ENCODE data around the gene IFITM10. TPM values are rescaled to one million over a fixed set of nuclear protein-coding genes. Genes with fewer than 3 reads are reported as not detected.

Gene IFITM10
- total and polyA plus RNA-seq, 2 experiments from 2014 or later = 0.89 to 1.4 TPM

GRCh38 chr11:1778141-1778911 lies 27.9 kb upstream of the IFITM10 start:
- Histone ChIP-seq H3K36me3 (replicated peaks; ENCODE audit: insufficient read depth, low read depth) (no peaks in the 10 kb centered on the region), H3K27me3 (no peaks in the 10 kb centered on the region), H4K20me1 (ENCODE audit: insufficient read depth, poor library complexity, severe bottlenecking) (no peaks in the 10 kb centered on the region), H3K9me3 (ENCODE audit: low read depth) (no peaks in the 10 kb centered on the region), H3K4me3 (no peak overlapping the region), H3K27ac (no peak overlapping the region), H2AFZ (no peak overlapping the region), H3K4me1 (ENCODE audit: insufficient read depth) (no peaks in the 10 kb centered on the region), H3K79me2 (no peaks in the 10 kb centered on the region), H3K9me2 (replicated peaks; ENCODE audit: insufficient read depth) (no peaks in the 10 kb centered on the region), H3K4me2 (no peak overlapping the region)
- no peak for DNase-seq (ENCODE audit: low spot score)
- WGBS (ENCODE audit: low lambda C conversion rate, missing lambda C conversion rate) = 84% methylated on average over 14 of the region's 14 CpGs
- TF ChIP-seq EZH2phosphoT487 (IDR thresholded peaks at IDR 0.05; ENCODE audit: low read depth, severe bottlenecking, unreplicated experiment) (no peak), EZH2 (IDR thresholded peaks at IDR 0.05; ENCODE audit: borderline replicate concordance) (no peak)
- TF ChIP-seq, protein P1, sequence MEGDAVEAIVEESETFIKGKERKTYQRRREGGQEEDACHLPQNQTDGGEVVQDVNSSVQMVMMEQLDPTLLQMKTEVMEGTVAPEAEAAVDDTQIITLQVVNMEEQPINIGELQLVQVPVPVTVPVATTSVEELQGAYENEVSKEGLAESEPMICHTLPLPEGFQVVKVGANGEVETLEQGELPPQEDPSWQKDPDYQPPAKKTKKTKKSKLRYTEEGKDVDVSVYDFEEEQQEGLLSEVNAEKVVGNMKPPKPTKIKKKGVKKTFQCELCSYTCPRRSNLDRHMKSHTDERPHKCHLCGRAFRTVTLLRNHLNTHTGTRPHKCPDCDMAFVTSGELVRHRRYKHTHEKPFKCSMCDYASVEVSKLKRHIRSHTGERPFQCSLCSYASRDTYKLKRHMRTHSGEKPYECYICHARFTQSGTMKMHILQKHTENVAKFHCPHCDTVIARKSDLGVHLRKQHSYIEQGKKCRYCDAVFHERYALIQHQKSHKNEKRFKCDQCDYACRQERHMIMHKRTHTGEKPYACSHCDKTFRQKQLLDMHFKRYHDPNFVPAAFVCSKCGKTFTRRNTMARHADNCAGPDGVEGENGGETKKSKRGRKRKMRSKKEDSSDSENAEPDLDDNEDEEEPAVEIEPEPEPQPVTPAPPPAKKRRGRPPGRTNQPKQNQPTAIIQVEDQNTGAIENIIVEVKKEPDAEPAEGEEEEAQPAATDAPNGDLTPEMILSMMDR (IDR thresholded peaks at IDR 0.05; ENCODE audit: poor library complexity) = no peak

GRCh38 chr11:1777737-1778136 lies 27.3 kb upstream of the IFITM10 start:
- Histone ChIP-seq H3K79me2 (no peaks in the 10 kb centered on the region), H2AFZ (no peak overlapping the region), H3K9me3 (ENCODE audit: low read depth) (no peaks in the 10 kb centered on the region), H3K27me3 (no peaks in the 10 kb centered on the region), H4K20me1 (ENCODE audit: insufficient read depth, poor library complexity, severe bottlenecking) (no peaks in the 10 kb centered on the region), H3K4me1 (ENCODE audit: insufficient read depth) (peaks cover 2% of the 10 kb centered on the region), H3K9me2 (replicated peaks; ENCODE audit: insufficient read depth) (no peaks in the 10 kb centered on the region), H3K27ac (no peak overlapping the region), H3K36me3 (replicated peaks; ENCODE audit: insufficient read depth, low read depth) (no peaks in the 10 kb centered on the region), H3K4me2 (no peak overlapping the region), H3K4me3 (no peak overlapping the region)
- TF ChIP-seq, protein P1 (IDR thresholded peaks at IDR 0.05; ENCODE audit: poor library complexity) = no peak
- TF ChIP-seq EZH2 (IDR thresholded peaks at IDR 0.05; ENCODE audit: borderline replicate concordance) = no peak
- no peak for TF ChIP-seq EZH2phosphoT487 (IDR thresholded peaks at IDR 0.05; ENCODE audit: low read depth, severe bottlenecking, unreplicated experiment)
- 93% methylated on average over 2 of the region's 2 CpGs for WGBS (ENCODE audit: low lambda C conversion rate, missing lambda C conversion rate)
- no peak for DNase-seq (ENCODE audit: low spot score)

DNA sequence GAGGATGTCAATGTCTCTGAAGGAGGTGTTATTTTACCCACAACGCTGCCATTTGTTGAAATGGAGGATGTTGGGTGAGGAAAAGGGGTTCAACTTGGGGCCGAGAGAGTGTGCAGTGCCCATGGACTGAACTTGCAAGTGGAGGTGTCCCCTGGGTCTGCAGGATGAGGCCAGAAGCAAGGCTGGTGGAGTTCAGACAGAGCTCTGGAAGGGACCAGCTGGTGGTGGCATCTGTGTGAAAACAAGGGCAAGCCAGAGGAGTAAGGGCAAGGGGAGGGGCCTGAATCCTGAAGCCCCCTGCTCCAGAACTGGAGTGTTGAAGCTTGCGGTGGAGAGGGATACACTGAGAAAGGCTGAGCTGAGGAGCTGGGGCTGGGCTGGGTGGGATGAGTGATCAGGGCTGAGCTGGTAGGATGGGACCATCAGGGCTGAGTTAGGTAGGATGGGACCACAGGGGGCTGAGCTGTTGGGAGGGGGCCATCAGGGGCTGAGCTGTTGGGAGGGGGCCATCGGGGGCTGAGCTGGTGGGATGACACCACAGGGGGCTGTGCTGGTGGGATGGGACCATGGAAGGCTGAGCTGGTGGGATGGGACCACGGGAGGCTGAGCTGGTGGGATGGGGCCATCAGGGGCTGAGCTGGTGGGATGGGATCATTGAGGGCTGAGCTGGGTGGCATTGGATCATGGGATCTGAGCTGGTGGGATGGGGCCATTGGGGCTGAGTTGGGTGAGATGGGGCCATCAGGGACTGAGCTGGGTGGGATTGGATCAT lies 26.7 kb upstream of the IFITM10 start:
- Histone ChIP-seq H3K27me3 (no peaks in the 10 kb centered on the region), H3K4me1 (ENCODE audit: insufficient read depth) (peaks cover 5% of the 10 kb centered on the region), H3K27ac (no peak overlapping the region), H3K79me2 (no peaks in the 10 kb centered on the region), H3K36me3 (replicated peaks; ENCODE audit: insufficient read depth, low read depth) (no peaks in the 10 kb centered on the region), H2AFZ (no peak overlapping the region), H3K9me2 (replicated peaks; ENCODE audit: insufficient read depth) (no peaks in the 10 kb centered on the region), H4K20me1 (ENCODE audit: insufficient read depth, poor library complexity, severe bottlenecking) (no peaks in the 10 kb centered on the region), H3K4me2 (no peak overlapping the region), H3K4me3 (no peak overlapping the region), H3K9me3 (ENCODE audit: low read depth) (no peaks in the 10 kb centered on the region)
- no peak for TF ChIP-seq EZH2phosphoT487 (IDR thresholded peaks at IDR 0.05; ENCODE audit: low read depth, severe bottlenecking, unreplicated experiment)
- TF ChIP-seq EZH2 (IDR thresholded peaks at IDR 0.05; ENCODE audit: borderline replicate concordance) = no peak
- TF ChIP-seq, protein P1 (IDR thresholded peaks at IDR 0.05; ENCODE audit: poor library complexity) = no peak
- DNase-seq (ENCODE audit: low spot score) = no peak
- WGBS (ENCODE audit: low lambda C conversion rate, missing lambda C conversion rate) = 93% methylated on average over 4 of the region's 5 CpGs
